PC-3 (cell line): ENCODE results near the gene ANKS1A. TPM values are rescaled to one million over a fixed set of nuclear protein-coding genes. Genes with fewer than 3 reads are reported as not detected.
"Not testable (repeated sequence)": the region's sequence is repeated elsewhere in the genome, so short reads cannot be mapped to it uniquely, and the experiment has no call there.

ENCODE experiments used
- ATAC-seq: fragments of 200-7000 bp; cut with Tn5 transposase; 2 replicates; pipeline ENCODE4 v1.9.1; 2020; ENCODE audit warnings: mild to moderate bottlenecking, moderate library complexity
- BruUV-seq: library from RNA; stranded (reverse); fragments of 400-500 nt; replicated peaks from 2 replicates; lab custom pipeline; 2021; lab: Mats Ljungman, UMichigan
- CTCF ChIA-PET: fragments of 300-600 bp; sonication (Branson Sonifier 250); formaldehyde crosslinking; loops from one replicate; lab custom pipeline; 2022; ENCODE audit warnings: antibody characterized with exemption; lab: Charles Lee
- POLR2A ChIA-PET: fragments of 300-600 bp; sonication (Branson Sonifier 250); formaldehyde crosslinking; loops from one replicate; lab custom pipeline; 2022; ENCODE audit warnings: antibody characterized with exemption; ENCODE audit not compliant: unreplicated experiment; lab: Charles Lee
- DNase-seq: peaks from one replicate; pipeline ENCODE4 v3.0.0-alpha.2; 2015
- H2AFZ ChIP-seq: fragments of 300-600 bp; sonication (generic); 2 replicates; pipeline ENCODE4 v1.6.0; 2016; ENCODE audit warnings: antibody characterized with exemption, low read length
- H3F3A ChIP-seq: fragments of 300-600 bp; sonication (generic); one replicate; pipeline ENCODE4 v1.6.0; 2017; ENCODE audit warnings: antibody characterized with exemption, low read length, control low read depth, mild to moderate bottlenecking; ENCODE audit not compliant: unreplicated experiment
- H3K27ac ChIP-seq: fragments of 300-600 bp; sonication (generic); 2 replicates; pipeline ENCODE4 v1.5.1; 2016; ENCODE audit warnings: mild to moderate bottlenecking, low read length
- H3K27me3 ChIP-seq: fragments of 300-600 bp; sonication (generic); 2 replicates; pipeline ENCODE4 v1.6.1; 2016; ENCODE audit warnings: low read length, mixed read lengths
- H3K36me3 ChIP-seq: fragments of 300-600 bp; sonication (generic); 2 replicates; pipeline ENCODE4 v1.6.1; 2016; ENCODE audit warnings: low read depth, mixed run types, low read length, mixed read lengths
- H3K4me1 ChIP-seq: fragments of 300-600 bp; sonication (generic); 2 replicates; pipeline ENCODE4 v1.5.1; 2016; ENCODE audit warnings: low read length; ENCODE audit not compliant: insufficient read depth
- H3K4me2 ChIP-seq: fragments of 300-600 bp; sonication (generic); 2 replicates; pipeline ENCODE4 v1.6.0; 2016; ENCODE audit warnings: low read length
- H3K4me3 ChIP-seq: fragments of 300-600 bp; sonication (generic); 2 replicates; pipeline ENCODE4 v1.5.1; 2016; ENCODE audit warnings: mild to moderate bottlenecking, low read length, mixed read lengths
- H3K79me2 ChIP-seq: fragments of 300-600 bp; sonication (generic); 2 replicates; pipeline ENCODE4 v1.6.1; 2017; ENCODE audit warnings: low read length, mixed read lengths
- H3K9ac ChIP-seq: fragments of 300-600 bp; sonication (generic); 2 replicates; pipeline ENCODE4 v1.6.0; 2016; ENCODE audit warnings: mild to moderate bottlenecking, low read length
- H3K9me2 ChIP-seq: fragments of 300-600 bp; sonication (generic); replicated peaks from 2 replicates; pipeline ENCODE4 v1.6.1; 2016; ENCODE audit warnings: mixed run types, low read length, mixed read lengths
- H3K9me3 ChIP-seq: fragments of 300-600 bp; sonication (generic); 2 replicates; pipeline ENCODE4 v1.6.1; 2016; ENCODE audit warnings: low read length, mixed read lengths
- H4K20me1 ChIP-seq: fragments of 300-600 bp; sonication (generic); 2 replicates; pipeline ENCODE4 v1.6.1; 2016; ENCODE audit warnings: low read length, mixed read lengths
- CTCF ChIP-seq: fragments of 300-600 bp; sonication (generic); conservative IDR thresholded peaks from 2 replicates; pipeline ENCODE4 v1.5.1; 2017; ENCODE audit warnings: antibody characterized with exemption, low read depth, mild to moderate bottlenecking, low read length
- EZH2 ChIP-seq: fragments of 300-600 bp; sonication (generic); IDR thresholded peaks from one replicate; pipeline ENCODE4 v1.6.1; 2017; ENCODE audit warnings: antibody characterized with exemption, mild to moderate bottlenecking, low read length; ENCODE audit not compliant: unreplicated experiment
- EZH2phosphoT487 ChIP-seq: fragments of 300-600 bp; sonication (generic); IDR thresholded peaks from 2 replicates; pipeline ENCODE4 v1.6.1; 2018; ENCODE audit warnings: mild to moderate bottlenecking, antibody characterized with exemption, low read length, borderline replicate concordance
- intact Hi-C: fragments of 100-400 bp; cut with micrococcal nuclease; formaldehyde crosslinking; loops from 2 replicates; pipeline ENCODE4 v1.9.0; 2023
- total RNA-seq: library from RNA; depleted of rRNA; stranded (reverse); fragments of >200 nt; gene quantifications from 2 replicates; pipeline ENCODE4 v1.2.3, GENCODE V29; 2014

Gene ANKS1A
- total RNA-seq, 1 experiment from 2014 or later: 18.8 TPM

- DNase-seq: no peak
These were observed 216.0 kb downstream of the ANKS1A start for GRCh38 chr6:35105078-35105477.

GRCh38 chr6:35106061-35106460 is 217.0 kb downstream of the ANKS1A start:
- CTCF ChIA-PET, H2AFZ ChIP-seq: not testable (repeated sequence)

More at GRCh38 chr6:35105078-35105477, 216.0 kb downstream of the ANKS1A start:
- no peak for ATAC-seq
- intact Hi-C loops: no loop called here
- H3F3A ChIP-seq: no peaks in the 10 kb centered on the region
- no peaks in the 10 kb centered on the region for H3K79me2 ChIP-seq
- no TSS peak for BruUV-seq
- H3K9me2 ChIP-seq: no peaks in the 10 kb centered on the region
- H3K9ac ChIP-seq: no peak overlapping the region
- no peak overlapping the region for H3K4me2 ChIP-seq
- ChIA-PET POLR2A (no interaction called here), CTCF (no interaction called here)
- no peaks in the 10 kb centered on the region for H3K9me3 ChIP-seq
- no peak overlapping the region for H2AFZ ChIP-seq
- no peaks in the 10 kb centered on the region for H3K27me3 ChIP-seq
- TF ChIP-seq CTCF: no peak
- TF ChIP-seq EZH2phosphoT487: no peak
- no peak for TF ChIP-seq EZH2
- H3K27ac ChIP-seq: no peak overlapping the region
- no peaks in the 10 kb centered on the region for H3K4me1 ChIP-seq
- H3K4me3 ChIP-seq: no peak overlapping the region
- no peaks in the 10 kb centered on the region for H4K20me1 ChIP-seq
- H3K36me3 ChIP-seq: no peaks in the 10 kb centered on the region

GRCh38 chr6:35107208-35107607 is 218.2 kb downstream of the ANKS1A start:
- H2AFZ ChIP-seq, BruUV-seq, H4K20me1 ChIP-seq, H3K27me3 ChIP-seq, H3K27ac ChIP-seq, H3K4me2 ChIP-seq, intact Hi-C loops, H3K9me3 ChIP-seq, CTCF ChIA-PET, H3K79me2 ChIP-seq, ATAC-seq, H3K36me3 ChIP-seq, H3K9ac ChIP-seq, H3K4me1 ChIP-seq, H3K4me3 ChIP-seq, DNase-seq, H3K9me2 ChIP-seq, H3F3A ChIP-seq, POLR2A ChIA-PET: not testable (repeated sequence)

More at GRCh38 chr6:35106061-35106460, 217.0 kb downstream of the ANKS1A start:
- POLR2A ChIA-PET, DNase-seq, intact Hi-C loops, BruUV-seq, H3K4me3 ChIP-seq, H3K4me2 ChIP-seq, H4K20me1 ChIP-seq, H3K27ac ChIP-seq, H3K9me3 ChIP-seq, H3K4me1 ChIP-seq, H3K9me2 ChIP-seq, H3K27me3 ChIP-seq, H3K9ac ChIP-seq, H3F3A ChIP-seq, H3K36me3 ChIP-seq, ATAC-seq, H3K79me2 ChIP-seq: not testable (repeated sequence)

- H3K9ac ChIP-seq, H3K9me3 ChIP-seq, H3K79me2 ChIP-seq, ATAC-seq, H3F3A ChIP-seq, DNase-seq, H3K9me2 ChIP-seq, H2AFZ ChIP-seq, BruUV-seq, H3K4me2 ChIP-seq, H3K36me3 ChIP-seq, H4K20me1 ChIP-seq, POLR2A ChIA-PET, CTCF ChIA-PET, intact Hi-C loops, H3K4me3 ChIP-seq, H3K27me3 ChIP-seq, H3K27ac ChIP-seq, H3K4me1 ChIP-seq: not testable (repeated sequence)
These were observed 218.7 kb downstream of the ANKS1A start for GRCh38 chr6:35107761-35108160.
